KMS-11 (cell line): ENCODE measurements around the gene AGAP1.
"Not testable (repeated sequence)": the region's sequence is repeated elsewhere in the genome, so short reads cannot be mapped to it uniquely, and the experiment has no call there.

Source experiments
- H2AFZ ChIP-seq: fragments of 200-600 bp; sonication (generic); 2 replicates; pipeline ENCODE4 v1.6.1; 2016; ENCODE audit warnings: antibody characterized with exemption, mixed run types, low read depth
- H3K27ac ChIP-seq: fragments of 200-600 bp; sonication (generic); 2 replicates; pipeline ENCODE4 v1.6.1; 2016; ENCODE audit warnings: mild to moderate bottlenecking, mixed run types
- H3K27me3 ChIP-seq: fragments of 200-600 bp; sonication (generic); 2 replicates; pipeline ENCODE4 v1.6.1; 2017; ENCODE audit warnings: mild to moderate bottlenecking, low read depth, mixed run types, moderate library complexity; ENCODE audit not compliant: insufficient read depth
- H3K36me3 ChIP-seq: fragments of 200-600 bp; sonication (generic); 2 replicates; pipeline ENCODE4 v1.6.1; 2017; ENCODE audit warnings: mild to moderate bottlenecking, mixed run types; ENCODE audit not compliant: insufficient read depth
- H3K4me1 ChIP-seq: fragments of 200-600 bp; sonication (generic); 2 replicates; pipeline ENCODE4 v1.6.1; 2016; ENCODE audit warnings: mild to moderate bottlenecking, low read depth, mixed run types; ENCODE audit not compliant: poor library complexity, severe bottlenecking
- H3K4me2 ChIP-seq: fragments of 200-600 bp; sonication (generic); 2 replicates; pipeline ENCODE4 v1.7.0; 2016; ENCODE audit warnings: mild to moderate bottlenecking, mixed run types
- H3K4me3 ChIP-seq: fragments of 200-600 bp; sonication (generic); IDR thresholded peaks from 2 replicates; pipeline ENCODE4 v1.6.1; 2017; ENCODE audit warnings: low read depth, low read length, mixed read lengths; ENCODE audit not compliant: insufficient read depth
- H3K79me2 ChIP-seq: fragments of 200-600 bp; sonication (generic); 2 replicates; pipeline ENCODE4 v1.6.1; 2016; ENCODE audit warnings: low read depth, mixed run types; ENCODE audit not compliant: insufficient read depth
- H3K9ac ChIP-seq: fragments of 200-600 bp; sonication (generic); 2 replicates; pipeline ENCODE4 v1.6.1; 2016; ENCODE audit warnings: mild to moderate bottlenecking, mixed run types
- H4K20me1 ChIP-seq: fragments of 200-600 bp; sonication (generic); 2 replicates; pipeline ENCODE4 v1.6.1; 2016; ENCODE audit warnings: mild to moderate bottlenecking, mixed run types; ENCODE audit not compliant: insufficient read depth
- TF ChIP-seq, protein P1 (sequence below): fragments of 200-600 bp; sonication (generic); conservative IDR thresholded peaks from 2 replicates; pipeline ENCODE4 v1.6.1; 2017; ENCODE audit warnings: low read depth, mild to moderate bottlenecking, antibody characterized with exemption, low read length, moderate library complexity, mixed read lengths

The AGAP1 gene

DNA sequence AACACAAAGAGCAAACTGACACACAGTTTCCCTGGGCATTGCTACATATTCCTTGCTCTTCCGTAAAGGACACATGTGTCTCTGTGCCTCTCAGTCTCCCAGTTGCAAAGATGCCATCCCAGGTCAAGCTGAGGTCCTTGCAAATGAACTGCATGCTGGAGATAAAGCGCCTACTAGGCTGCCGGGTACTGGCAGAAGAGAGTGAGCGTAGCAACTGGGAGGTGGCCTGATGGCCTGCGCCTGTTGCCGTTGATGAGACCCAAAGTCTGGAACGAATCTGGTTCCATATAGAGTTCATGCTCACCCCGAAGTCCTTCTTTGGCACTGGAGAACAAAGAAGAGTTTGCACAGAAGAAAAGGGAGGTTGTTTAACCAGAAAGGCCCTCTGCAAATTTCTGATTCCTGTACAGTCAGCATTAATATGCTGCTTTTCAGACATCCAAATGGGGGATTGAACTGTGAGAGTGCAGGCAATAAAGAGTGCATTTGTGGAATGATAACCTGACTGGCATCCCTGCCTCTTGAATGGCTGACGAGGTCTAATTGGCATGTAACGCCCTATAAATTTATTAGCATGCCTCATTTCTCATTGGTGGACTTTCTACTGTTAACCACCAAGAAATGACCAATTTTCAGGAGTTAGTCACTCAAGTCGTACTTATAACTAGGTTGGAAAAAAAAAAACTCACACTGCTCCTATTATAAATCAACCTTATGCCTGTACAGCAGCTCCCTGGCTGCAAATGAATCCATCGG lies 595.6 kb downstream of the AGAP1 start:
- Histone ChIP-seq H3K27me3 (no peaks in the 10 kb centered on the region), H3K9ac (no peak overlapping the region), H3K36me3 (no peaks in the 10 kb centered on the region), H3K79me2 (no peaks in the 10 kb centered on the region), H3K4me2 (no peak overlapping the region), H4K20me1 (no peaks in the 10 kb centered on the region), H3K27ac (no peak overlapping the region), H3K4me3 (no peak overlapping the region), H3K4me1 (no peaks in the 10 kb centered on the region), H2AFZ (no peak overlapping the region)
- TF ChIP-seq, protein P1, sequence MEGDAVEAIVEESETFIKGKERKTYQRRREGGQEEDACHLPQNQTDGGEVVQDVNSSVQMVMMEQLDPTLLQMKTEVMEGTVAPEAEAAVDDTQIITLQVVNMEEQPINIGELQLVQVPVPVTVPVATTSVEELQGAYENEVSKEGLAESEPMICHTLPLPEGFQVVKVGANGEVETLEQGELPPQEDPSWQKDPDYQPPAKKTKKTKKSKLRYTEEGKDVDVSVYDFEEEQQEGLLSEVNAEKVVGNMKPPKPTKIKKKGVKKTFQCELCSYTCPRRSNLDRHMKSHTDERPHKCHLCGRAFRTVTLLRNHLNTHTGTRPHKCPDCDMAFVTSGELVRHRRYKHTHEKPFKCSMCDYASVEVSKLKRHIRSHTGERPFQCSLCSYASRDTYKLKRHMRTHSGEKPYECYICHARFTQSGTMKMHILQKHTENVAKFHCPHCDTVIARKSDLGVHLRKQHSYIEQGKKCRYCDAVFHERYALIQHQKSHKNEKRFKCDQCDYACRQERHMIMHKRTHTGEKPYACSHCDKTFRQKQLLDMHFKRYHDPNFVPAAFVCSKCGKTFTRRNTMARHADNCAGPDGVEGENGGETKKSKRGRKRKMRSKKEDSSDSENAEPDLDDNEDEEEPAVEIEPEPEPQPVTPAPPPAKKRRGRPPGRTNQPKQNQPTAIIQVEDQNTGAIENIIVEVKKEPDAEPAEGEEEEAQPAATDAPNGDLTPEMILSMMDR: no peak

DNA sequence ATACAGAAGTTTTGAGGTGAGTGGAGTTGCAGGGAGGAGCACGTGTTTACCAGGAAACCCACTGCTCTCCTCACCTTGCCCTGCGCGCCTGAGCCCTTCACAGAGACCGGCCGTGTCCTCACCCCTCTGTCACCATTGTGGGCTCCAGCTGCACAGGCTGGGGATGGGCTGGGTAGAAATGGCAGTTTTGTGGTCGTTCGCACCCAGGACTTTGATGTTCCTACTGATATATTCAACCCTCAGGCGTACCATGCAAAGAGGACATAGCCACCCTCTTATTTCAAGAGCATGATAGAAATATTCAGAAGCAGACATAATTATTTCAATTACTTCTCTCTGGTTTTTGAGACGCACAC lies 596.2 kb downstream of the AGAP1 start:
- Histone ChIP-seq H4K20me1 (no peaks in the 10 kb centered on the region), H3K9ac (no peak overlapping the region), H2AFZ (no peak overlapping the region), H3K4me1 (no peaks in the 10 kb centered on the region), H3K4me3 (no peak overlapping the region), H3K27ac (no peak overlapping the region), H3K4me2 (no peak overlapping the region), H3K79me2 (no peaks in the 10 kb centered on the region), H3K27me3 (no peaks in the 10 kb centered on the region), H3K36me3 (no peaks in the 10 kb centered on the region)
- TF ChIP-seq, protein P1: no peak

DNA sequence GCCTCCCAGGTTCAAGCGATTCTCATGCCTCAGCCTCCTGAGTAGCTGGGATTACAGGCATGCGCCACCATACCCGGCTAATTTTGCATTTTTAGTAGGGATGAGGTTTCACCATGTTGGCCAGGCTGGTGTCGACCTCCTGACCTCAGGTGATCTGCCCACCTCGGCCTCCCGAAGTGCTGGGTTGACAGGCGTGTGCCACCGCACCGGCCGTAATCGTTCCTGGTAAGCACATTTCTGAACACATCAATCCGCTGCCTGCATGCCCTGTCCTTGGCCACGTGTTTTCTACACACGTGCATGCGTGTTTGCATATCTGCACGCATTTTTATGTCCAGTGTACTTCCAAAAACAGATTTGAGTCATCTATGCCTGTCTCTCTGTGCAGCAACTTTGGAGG lies 597.0 kb downstream of the AGAP1 start:
- not testable (repeated sequence) for H3K4me3 ChIP-seq, H3K36me3 ChIP-seq, H3K79me2 ChIP-seq, H2AFZ ChIP-seq, H3K27ac ChIP-seq, H4K20me1 ChIP-seq, H3K4me2 ChIP-seq, H3K27me3 ChIP-seq, H3K9ac ChIP-seq, H3K4me1 ChIP-seq

DNA sequence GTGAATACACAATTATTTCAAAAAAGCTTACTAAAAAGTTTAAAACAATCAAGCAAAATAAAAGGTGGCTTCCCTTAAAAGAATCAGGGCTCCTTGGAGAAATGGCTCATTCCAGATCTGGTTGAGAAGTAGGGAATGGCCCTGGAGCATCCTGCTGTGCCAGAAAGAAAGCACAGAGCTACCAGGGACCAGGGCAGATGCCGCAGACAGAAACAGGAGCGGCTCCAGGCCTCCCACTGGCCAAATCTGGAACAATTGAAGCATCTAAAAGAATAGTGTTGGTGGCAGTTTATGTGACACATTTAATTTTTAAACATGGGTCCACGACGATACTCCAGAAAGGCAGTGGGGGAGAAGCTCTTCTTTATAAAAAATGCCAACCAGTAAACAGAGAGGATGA lies 598.9 kb downstream of the AGAP1 start:
- no peak overlapping the region for H3K4me2 ChIP-seq
- TF ChIP-seq, protein P1: no peak
- H4K20me1 ChIP-seq: no peaks in the 10 kb centered on the region
- H3K27me3 ChIP-seq: no peaks in the 10 kb centered on the region
- H3K9ac ChIP-seq: no peak overlapping the region
- no peaks in the 10 kb centered on the region for H3K79me2 ChIP-seq
- H2AFZ ChIP-seq: no peak overlapping the region
- H3K4me1 ChIP-seq: no peaks in the 10 kb centered on the region
- H3K27ac ChIP-seq: no peak overlapping the region
- H3K4me3 ChIP-seq: no peak overlapping the region
- no peaks in the 10 kb centered on the region for H3K36me3 ChIP-seq

DNA sequence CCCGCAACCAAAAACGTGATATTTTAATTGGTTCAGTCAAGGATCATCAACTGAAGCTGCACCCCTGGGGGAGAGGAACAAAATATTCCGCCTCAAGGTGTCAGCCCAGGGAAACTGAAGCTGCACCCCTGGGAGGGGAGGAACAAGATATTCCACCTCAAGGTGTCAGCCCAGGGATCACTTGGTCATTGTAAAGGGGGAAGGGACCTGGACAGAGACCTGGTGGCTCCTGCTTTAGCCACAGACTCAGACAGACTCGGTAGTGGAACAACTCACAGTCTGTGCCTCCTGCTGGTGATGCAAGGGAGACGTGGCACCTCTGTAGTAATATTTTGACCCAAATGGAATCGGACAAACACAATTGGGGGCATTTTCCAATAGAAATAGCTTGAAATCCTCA lies 599.3 kb downstream of the AGAP1 start:
- TF ChIP-seq, protein P1: no peak
- Histone ChIP-seq H3K27ac (no peak overlapping the region), H3K36me3 (no peaks in the 10 kb centered on the region), H4K20me1 (no peaks in the 10 kb centered on the region), H3K4me2 (no peak overlapping the region), H3K27me3 (no peaks in the 10 kb centered on the region), H3K4me1 (no peaks in the 10 kb centered on the region), H3K4me3 (no peak overlapping the region), H2AFZ (no peak overlapping the region), H3K9ac (no peak overlapping the region), H3K79me2 (no peaks in the 10 kb centered on the region)
